PC-3 (cell line): ENCODE measurements around the gene PCDHGB5. TPM values are rescaled to one million over a fixed set of nuclear protein-coding genes. Genes with fewer than 3 reads are reported as not detected.
"Not testable (repeated sequence)": the region's sequence is repeated elsewhere in the genome, so short reads cannot be mapped to it uniquely, and the experiment has no call there.

Experiments used
- ATAC-seq: fragments of 200-7000 bp; cut with Tn5 transposase; 2 replicates; pipeline ENCODE4 v1.9.1; 2020; ENCODE audit warnings: mild to moderate bottlenecking, moderate library complexity
- BruUV-seq: library from RNA; stranded (reverse); fragments of 400-500 nt; replicated peaks from 2 replicates; lab custom pipeline; 2021; lab: Mats Ljungman, UMichigan
- CTCF ChIA-PET: fragments of 300-600 bp; sonication (Branson Sonifier 250); formaldehyde crosslinking; loops from one replicate; lab custom pipeline; 2022; ENCODE audit warnings: antibody characterized with exemption; lab: Charles Lee
- POLR2A ChIA-PET: fragments of 300-600 bp; sonication (Branson Sonifier 250); formaldehyde crosslinking; loops from one replicate; lab custom pipeline; 2022; ENCODE audit warnings: antibody characterized with exemption; ENCODE audit not compliant: unreplicated experiment; lab: Charles Lee
- DNase-seq: peaks from one replicate; pipeline ENCODE4 v3.0.0-alpha.2; 2015
- H2AFZ ChIP-seq: fragments of 300-600 bp; sonication (generic); 2 replicates; pipeline ENCODE4 v1.6.0; 2016; ENCODE audit warnings: antibody characterized with exemption, low read length
- H3F3A ChIP-seq: fragments of 300-600 bp; sonication (generic); one replicate; pipeline ENCODE4 v1.6.0; 2017; ENCODE audit warnings: antibody characterized with exemption, low read length, control low read depth, mild to moderate bottlenecking; ENCODE audit not compliant: unreplicated experiment
- H3K27ac ChIP-seq: fragments of 300-600 bp; sonication (generic); 2 replicates; pipeline ENCODE4 v1.5.1; 2016; ENCODE audit warnings: mild to moderate bottlenecking, low read length
- H3K27me3 ChIP-seq: fragments of 300-600 bp; sonication (generic); 2 replicates; pipeline ENCODE4 v1.6.1; 2016; ENCODE audit warnings: low read length, mixed read lengths
- H3K36me3 ChIP-seq: fragments of 300-600 bp; sonication (generic); 2 replicates; pipeline ENCODE4 v1.6.1; 2016; ENCODE audit warnings: low read depth, mixed run types, low read length, mixed read lengths
- H3K4me1 ChIP-seq: fragments of 300-600 bp; sonication (generic); 2 replicates; pipeline ENCODE4 v1.5.1; 2016; ENCODE audit warnings: low read length; ENCODE audit not compliant: insufficient read depth
- H3K4me2 ChIP-seq: fragments of 300-600 bp; sonication (generic); 2 replicates; pipeline ENCODE4 v1.6.0; 2016; ENCODE audit warnings: low read length
- H3K4me3 ChIP-seq: fragments of 300-600 bp; sonication (generic); 2 replicates; pipeline ENCODE4 v1.5.1; 2016; ENCODE audit warnings: mild to moderate bottlenecking, low read length, mixed read lengths
- H3K79me2 ChIP-seq: fragments of 300-600 bp; sonication (generic); 2 replicates; pipeline ENCODE4 v1.6.1; 2017; ENCODE audit warnings: low read length, mixed read lengths
- H3K9ac ChIP-seq: fragments of 300-600 bp; sonication (generic); 2 replicates; pipeline ENCODE4 v1.6.0; 2016; ENCODE audit warnings: mild to moderate bottlenecking, low read length
- H3K9me2 ChIP-seq: fragments of 300-600 bp; sonication (generic); replicated peaks from 2 replicates; pipeline ENCODE4 v1.6.1; 2016; ENCODE audit warnings: mixed run types, low read length, mixed read lengths
- H3K9me3 ChIP-seq: fragments of 300-600 bp; sonication (generic); 2 replicates; pipeline ENCODE4 v1.6.1; 2016; ENCODE audit warnings: low read length, mixed read lengths
- H4K20me1 ChIP-seq: fragments of 300-600 bp; sonication (generic); 2 replicates; pipeline ENCODE4 v1.6.1; 2016; ENCODE audit warnings: low read length, mixed read lengths
- EZH2 ChIP-seq: fragments of 300-600 bp; sonication (generic); IDR thresholded peaks from one replicate; pipeline ENCODE4 v1.6.1; 2017; ENCODE audit warnings: antibody characterized with exemption, mild to moderate bottlenecking, low read length; ENCODE audit not compliant: unreplicated experiment
- EZH2phosphoT487 ChIP-seq: fragments of 300-600 bp; sonication (generic); IDR thresholded peaks from 2 replicates; pipeline ENCODE4 v1.6.1; 2018; ENCODE audit warnings: mild to moderate bottlenecking, antibody characterized with exemption, low read length, borderline replicate concordance
- intact Hi-C: fragments of 100-400 bp; cut with micrococcal nuclease; formaldehyde crosslinking; loops from 2 replicates; pipeline ENCODE4 v1.9.0; 2023
- total RNA-seq: library from RNA; depleted of rRNA; stranded (reverse); fragments of >200 nt; gene quantifications from 2 replicates; pipeline ENCODE4 v1.2.3, GENCODE V29; 2014

Gene PCDHGB5
- total RNA-seq, 1 experiment from 2014 or later: 9.0 TPM

GRCh38 chr5:141413540-141414069 is 15.9 kb downstream of the PCDHGB5 start:
- BruUV-seq: no TSS peak
- no peak overlapping the region for H2AFZ ChIP-seq
- POLR2A ChIA-PET: no interaction called here

GRCh38 chr5:141414548-141415274 is 17.0 kb downstream of the PCDHGB5 start:
- H3K4me2 ChIP-seq, H3K9ac ChIP-seq, POLR2A ChIA-PET, ATAC-seq, H3K4me3 ChIP-seq, H2AFZ ChIP-seq, H3F3A ChIP-seq, H3K27ac ChIP-seq, H3K27me3 ChIP-seq, H3K36me3 ChIP-seq, H3K4me1 ChIP-seq, intact Hi-C loops, DNase-seq, H4K20me1 ChIP-seq, BruUV-seq, H3K9me2 ChIP-seq, H3K9me3 ChIP-seq, H3K79me2 ChIP-seq, CTCF ChIA-PET: not testable (repeated sequence)

More at GRCh38 chr5:141413540-141414069, 15.9 kb downstream of the PCDHGB5 start:
- H3F3A ChIP-seq: no peaks in the 10 kb centered on the region
- DNase-seq (no peak), ATAC-seq (no peak)
- H3K27ac ChIP-seq: no peak overlapping the region
- no peaks in the 10 kb centered on the region for H3K27me3 ChIP-seq
- no peaks in the 10 kb centered on the region for H3K79me2 ChIP-seq
- no peak overlapping the region for H3K9ac ChIP-seq
- TF ChIP-seq EZH2 (no peak), EZH2phosphoT487 (no peak)
- no peak overlapping the region for H3K4me3 ChIP-seq
- no peaks in the 10 kb centered on the region for H3K4me1 ChIP-seq
- no peaks in the 10 kb centered on the region for H3K9me2 ChIP-seq
- CTCF ChIA-PET: no interaction called here
- H4K20me1 ChIP-seq: no peaks in the 10 kb centered on the region
- H3K4me2 ChIP-seq: no peak overlapping the region
- intact Hi-C loops: no loop called here
- H3K36me3 ChIP-seq: peaks cover 6% of the 10 kb centered on the region; the same call in 1 of the 2 replicates
- 0 out of 2 replicates have a peak, but pooled peaks cover 4% of the 10 kb centered on the region for H3K9me3 ChIP-seq

- BruUV-seq, H3K4me3 ChIP-seq, H3K9ac ChIP-seq, H3K27me3 ChIP-seq, H3K4me1 ChIP-seq, H3K36me3 ChIP-seq, intact Hi-C loops, H4K20me1 ChIP-seq, POLR2A ChIA-PET, CTCF ChIA-PET, H3K79me2 ChIP-seq, H3K27ac ChIP-seq, DNase-seq, H3K9me2 ChIP-seq, ATAC-seq, H3K9me3 ChIP-seq, H2AFZ ChIP-seq, H3F3A ChIP-seq, H3K4me2 ChIP-seq: not testable (repeated sequence)
Measured at GRCh38 chr5:141415275-141415618, 17.5 kb downstream of the PCDHGB5 start.

- DNase-seq, H3K9me2 ChIP-seq, H3K9ac ChIP-seq, H3K4me3 ChIP-seq, H3K27me3 ChIP-seq, CTCF ChIA-PET, H3K9me3 ChIP-seq, H3K4me2 ChIP-seq, intact Hi-C loops, H3K79me2 ChIP-seq, H3K27ac ChIP-seq, H4K20me1 ChIP-seq, H3F3A ChIP-seq, BruUV-seq, H3K4me1 ChIP-seq, H3K36me3 ChIP-seq, ATAC-seq, POLR2A ChIA-PET, H2AFZ ChIP-seq: not testable (repeated sequence)
Measured at GRCh38 chr5:141417494-141418172, 19.9 kb downstream of the PCDHGB5 start, which contains the start of gene PCDHGB7. PCDHGB7 (plus strand) TSS chr5:141417677; CDS start chr5:141417860, 183 bp downstream.
